NCI-H2227 (cell line): ENCODE data around the gene ATPAF2.

ENCODE experiments used
- DNase-seq: peaks from one replicate; lab custom pipeline; 2025; ENCODE audit not compliant: unreplicated experiment; lab: John Stamatoyannopoulos, UW

The ATPAF2 gene

DNA sequence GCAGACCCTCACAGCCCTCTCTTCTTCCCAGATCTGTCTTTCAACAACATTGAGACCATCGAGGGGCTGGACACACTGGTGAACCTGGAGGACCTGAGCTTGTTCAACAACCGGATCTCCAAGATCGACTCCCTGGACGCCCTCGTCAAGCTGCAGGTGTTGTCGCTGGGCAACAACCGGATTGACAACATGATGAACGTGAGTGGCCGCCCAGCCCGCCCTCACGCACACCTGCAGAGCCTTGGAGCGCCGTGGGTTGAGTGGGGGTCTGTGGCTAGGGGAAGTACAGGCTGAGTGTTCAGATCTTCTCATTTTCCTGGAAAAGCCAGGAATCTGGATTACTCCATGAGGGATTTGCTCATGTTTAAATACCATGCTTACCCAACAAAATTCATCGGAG, 51.1 kb downstream of the ATPAF2 start:
- no peak for DNase-seq

- no peak for DNase-seq
These were observed 51.6 kb downstream of the ATPAF2 start for GRCh38 chr17:17987187-17987896.

- DNase-seq = no peak
These were observed 53.4 kb downstream of the ATPAF2 start for GRCh38 chr17:17985555-17985954.

DNA sequence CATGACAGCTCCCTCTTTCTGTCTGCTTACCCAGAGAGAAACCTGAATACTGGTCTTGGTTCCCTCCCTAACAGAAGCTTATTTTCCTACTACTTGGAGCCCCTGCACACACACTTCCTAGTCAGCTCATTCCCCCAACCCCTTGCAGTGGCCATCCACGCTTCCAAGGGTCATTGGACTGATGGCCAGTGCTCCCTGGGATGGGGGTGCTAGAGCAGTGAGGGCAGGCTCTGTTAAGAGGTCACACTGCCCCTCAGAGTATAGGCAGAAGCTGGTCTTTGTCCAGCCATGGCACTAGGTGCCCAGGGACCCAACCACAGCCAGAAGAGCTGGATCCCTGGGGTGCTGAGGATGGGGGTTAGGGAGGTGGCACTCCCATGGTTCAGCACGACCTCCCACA, 53.8 kb downstream of the ATPAF2 start:
- DNase-seq = no peak

- DNase-seq = no peak
These were observed 55.2 kb downstream of the ATPAF2 start for GRCh38 chr17:17983776-17984175.

DNA sequence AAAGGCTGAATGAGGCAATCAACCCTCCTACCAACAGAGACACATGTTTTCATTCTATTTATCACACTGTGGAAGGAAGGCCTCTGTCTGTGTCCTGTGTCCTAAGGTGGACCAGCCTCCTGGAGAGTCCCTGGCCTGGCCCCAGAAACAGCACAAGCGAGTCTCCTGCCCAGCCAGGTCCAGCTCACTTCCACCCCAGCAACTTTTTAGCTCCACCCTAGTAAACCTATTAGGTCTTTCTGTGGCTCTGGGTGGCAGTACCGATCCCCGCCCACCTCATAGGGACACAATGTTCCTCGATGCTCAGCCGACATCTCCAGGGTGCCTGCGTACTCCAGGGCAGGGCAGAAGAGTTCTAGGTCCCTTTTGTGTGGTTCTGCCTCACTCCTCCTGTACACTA, 55.6 kb downstream of the ATPAF2 start:
- DNase-seq = no peak

GRCh38 chr17:17982801-17983200, 56.2 kb downstream of the ATPAF2 start:
- DNase-seq = no peak

DNA sequence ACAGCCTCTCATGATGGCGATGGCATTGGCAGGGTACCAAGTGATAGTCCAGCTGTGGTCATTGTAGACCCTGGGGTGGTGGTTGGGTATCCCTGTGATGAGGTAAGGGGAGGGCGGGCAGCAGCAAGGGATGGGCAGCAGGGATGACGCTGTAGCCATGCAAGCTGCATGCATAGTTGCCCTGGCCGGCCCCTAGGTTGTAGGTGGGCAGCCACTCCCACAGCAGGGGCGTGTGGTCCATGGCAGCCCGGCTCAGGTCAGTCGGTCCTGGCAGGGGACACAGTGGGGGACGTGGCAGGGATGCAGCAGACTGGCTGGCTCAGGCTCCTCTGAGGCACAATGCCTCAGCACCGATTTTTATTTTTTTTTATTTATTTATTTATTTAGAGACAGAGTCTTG, 57.6 kb downstream of the ATPAF2 start:
- DNase-seq = no peak

- no peak for DNase-seq
These were observed 59.2 kb downstream of the ATPAF2 start for GRCh38 chr17:17979778-17980177.

DNA sequence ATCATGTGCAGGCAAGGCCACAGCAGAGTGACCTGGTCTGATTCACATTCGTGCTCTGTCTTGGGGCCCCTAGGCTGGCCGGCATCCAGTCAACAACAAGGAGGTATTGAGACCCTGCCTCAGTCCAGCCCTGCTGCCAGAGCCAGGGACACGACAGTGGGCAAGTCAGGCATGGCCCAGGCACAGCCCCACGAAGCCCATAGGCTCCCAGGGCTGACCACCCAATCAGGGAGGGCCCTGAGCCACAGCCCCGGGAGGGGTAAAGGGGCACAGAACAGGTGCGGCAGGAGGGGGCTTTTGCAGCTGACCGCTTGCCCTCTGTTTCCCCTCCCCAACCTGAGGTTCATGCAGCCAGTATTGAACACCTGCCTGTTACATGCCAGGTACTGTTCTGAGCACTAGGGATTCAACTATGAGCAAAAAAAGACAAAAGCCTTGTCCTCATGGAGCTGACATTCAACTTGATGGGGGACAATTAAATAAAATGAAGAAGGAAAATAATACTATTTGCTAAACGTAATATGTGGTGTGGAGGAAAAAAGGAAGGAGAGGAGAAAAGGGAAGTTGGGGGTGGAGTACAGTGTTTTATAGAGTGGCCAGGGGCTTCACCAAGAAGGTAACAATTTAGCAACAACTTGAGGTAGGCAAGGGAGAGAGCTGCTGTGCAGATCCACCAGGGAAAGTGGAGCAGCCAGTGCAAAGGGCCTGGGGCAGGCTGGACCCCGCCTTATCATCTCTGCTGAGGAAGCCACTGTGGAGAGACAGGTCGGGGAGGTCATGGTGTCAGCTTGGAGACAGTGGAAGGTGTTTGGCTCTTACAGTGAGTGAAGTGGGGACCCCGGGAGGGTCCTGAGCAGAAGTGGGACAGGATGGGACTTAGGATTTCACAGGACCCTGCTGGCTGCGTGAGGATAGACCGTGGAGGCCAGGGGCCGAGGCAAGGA, 60.2 kb downstream of the ATPAF2 start:
- DNase-seq = no peak

GRCh38 chr17:17976931-17977570, 61.9 kb downstream of the ATPAF2 start:
- DNase-seq = no peak

DNA sequence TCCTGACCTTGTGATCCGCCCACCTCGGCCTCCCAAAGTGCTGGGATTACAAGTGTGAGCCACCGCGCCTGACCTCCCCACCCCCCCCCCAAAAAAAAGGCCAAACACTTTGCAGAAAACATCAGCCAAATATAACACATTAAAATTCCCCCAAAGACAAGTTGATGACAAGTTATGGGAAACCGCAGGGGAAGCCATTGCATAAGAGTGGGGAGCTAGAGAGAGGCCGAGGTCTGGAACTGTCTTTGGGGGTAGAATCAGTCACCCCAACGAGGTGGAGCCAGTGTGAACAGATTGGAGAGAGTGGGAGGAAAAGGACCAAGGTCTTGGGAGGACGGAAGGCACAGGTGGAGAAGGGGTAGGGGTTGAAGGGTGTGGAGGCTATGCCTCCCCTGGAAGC, 63.5 kb downstream of the ATPAF2 start:
- DNase-seq = no peak

GRCh38 chr17:17972952-17973254, 66.1 kb downstream of the ATPAF2 start:
- DNase-seq = no peak

DNA sequence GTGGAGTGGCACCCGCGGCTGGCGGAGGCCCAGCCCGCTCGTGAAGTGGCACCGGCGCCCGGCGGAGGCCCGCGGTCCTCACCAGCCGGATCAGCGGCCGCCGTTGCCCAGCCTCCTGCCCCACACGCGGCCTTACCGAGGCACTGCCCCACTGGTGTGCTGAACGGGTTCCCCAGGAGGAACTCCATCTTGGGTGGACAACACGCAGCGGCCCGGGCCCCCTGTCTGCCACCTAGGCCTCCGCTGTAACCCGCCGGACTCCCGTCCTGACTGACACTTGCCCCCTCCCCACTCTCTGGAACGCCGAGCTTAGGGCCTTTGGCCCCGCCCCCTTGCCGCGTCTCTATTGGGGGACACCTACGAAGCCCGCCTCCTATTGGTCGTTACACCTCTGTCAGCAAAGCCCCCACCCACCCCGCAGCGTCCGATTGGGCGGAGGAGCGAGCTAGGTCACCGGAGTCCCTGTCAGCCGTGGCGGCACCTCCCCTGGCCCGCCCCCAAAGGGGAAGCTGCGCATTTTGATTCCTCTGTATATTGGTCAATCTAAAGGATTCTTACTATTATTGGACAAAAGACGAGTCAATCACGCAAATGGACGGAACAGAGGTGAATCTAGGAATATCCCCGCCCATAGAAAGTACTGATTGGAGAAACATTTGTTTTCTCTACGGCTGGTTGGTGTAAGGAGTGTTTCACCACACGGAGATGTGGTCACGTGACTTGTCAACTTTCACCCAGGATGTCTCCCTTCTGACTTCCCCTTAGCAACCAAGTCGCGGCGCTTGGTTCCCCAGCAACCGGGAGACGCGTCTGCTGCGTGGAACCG, 66.6 kb downstream of the ATPAF2 start, which contains the start of the genes DRC3 and TOM1L2:
Gene DRC3 (plus strand): TSS at position 737 of the 826 bp plus-strand sequence. CDS start 4,737 bp downstream, outside the sequence.
Gene TOM1L2 (minus strand): TSS at position 275 of the 826 bp plus-strand sequence. CDS start 87 bp downstream, at position 188.
- peak; percentile 99 for DNase-seq

DNA sequence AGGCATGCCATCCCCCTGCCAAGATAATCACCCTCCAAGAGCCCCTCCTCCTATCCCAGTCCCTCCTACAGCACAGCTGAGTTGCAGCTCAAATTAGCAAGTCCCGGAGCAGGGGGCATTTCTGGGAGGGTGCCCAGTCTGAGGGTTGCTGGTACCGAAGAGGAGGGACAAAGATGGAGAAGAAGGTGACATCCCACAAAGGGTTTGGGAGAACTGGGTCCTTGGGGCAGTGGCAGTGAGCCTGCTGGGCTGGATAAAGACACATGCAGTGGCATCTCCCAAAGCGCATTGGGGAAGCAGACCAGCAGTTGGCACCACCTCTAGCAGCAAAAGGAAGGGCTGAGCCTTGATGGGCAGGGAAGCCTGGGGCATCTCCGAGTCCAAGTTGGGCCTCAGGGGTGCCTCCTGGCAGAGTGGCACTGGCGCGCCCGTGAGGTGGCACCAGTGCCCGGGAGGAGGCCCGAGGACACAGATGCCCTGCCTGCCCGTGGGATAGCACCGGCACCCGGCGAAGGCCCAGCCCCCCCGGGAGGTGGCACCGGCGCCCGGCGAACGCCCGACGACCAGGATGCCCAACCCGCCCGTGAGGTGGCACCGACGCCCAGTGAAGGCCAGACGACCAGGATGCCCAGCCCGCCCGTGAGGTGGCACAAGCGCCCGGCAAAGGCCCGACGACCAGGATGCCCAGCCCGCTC, 67.4 kb downstream of the ATPAF2 start:
- no peak for DNase-seq

- no peak for DNase-seq
These were observed 68.1 kb downstream of the ATPAF2 start for GRCh38 chr17:17970699-17971430.
